Lower leg skin (tissue), 4 donors: ENCODE data around the gene HS3ST6. TPM values are rescaled to one million over a fixed set of nuclear protein-coding genes. Genes with fewer than 3 reads are reported as not detected.
"Not testable (repeated sequence)": the region's sequence is repeated elsewhere in the genome, so short reads cannot be mapped to it uniquely, and the experiment has no call there.

Experiments
- DNase-seq, 2 donors: peaks; one replicate each; pipeline ENCODE4 v3.0.0-alpha.2; 2019; ENCODE audit warnings: low spot score in 2 of 2
- H3K4me3 ChIP-seq: fragments of 200-600 bp; sonication (generic); 2 replicates; pipeline ENCODE4 v1.5.1; 2017; ENCODE audit warnings: mild to moderate bottlenecking, low read depth; ENCODE audit not compliant: poor library complexity, severe bottlenecking
- POLR2A ChIP-seq, 2 donors: fragments of 450-650 bp; IDR thresholded peaks; one replicate each; pipeline ENCODE4 v1.6.1; 2016 to 2017; ENCODE audit warnings: antibody characterized with exemption in 2 of 2, mild to moderate bottlenecking in 1 of 2, moderate library complexity in 1 of 2
- WGBS, 2 donors: methylation state at CpG; one replicate each; pipeline ENCODE4 v1.1.5; 2018; 5-methylcytosine and 5-hydroxymethylcytosine counted together
- intact Hi-C: fragments of 100-400 bp; cut with DNase I; formaldehyde crosslinking; loops from one replicate; pipeline ENCODE4 v1.15.0; 2023; ENCODE audit warnings: low total_unique reads
- total RNA-seq, 4 donors: library from RNA; depleted of rRNA; stranded (reverse); fragments of >200 nt; gene quantifications; one replicate each; pipeline ENCODE4 v1.1.0, GENCODE V29; 2016
- TF ChIP-seq, protein P1 (sequence below), 3 donors: fragments of 450-650 bp; IDR thresholded peaks; one replicate each; pipeline ENCODE4 v1.5.1; 2016; ENCODE audit warnings: antibody characterized with exemption in 3 of 3, mild to moderate bottlenecking in 3 of 3, moderate library complexity in 2 of 3

HS3ST6 gene
- total RNA-seq, 4 donors from 2014 or later: 103 to 153 (median 120) TPM

DNA sequence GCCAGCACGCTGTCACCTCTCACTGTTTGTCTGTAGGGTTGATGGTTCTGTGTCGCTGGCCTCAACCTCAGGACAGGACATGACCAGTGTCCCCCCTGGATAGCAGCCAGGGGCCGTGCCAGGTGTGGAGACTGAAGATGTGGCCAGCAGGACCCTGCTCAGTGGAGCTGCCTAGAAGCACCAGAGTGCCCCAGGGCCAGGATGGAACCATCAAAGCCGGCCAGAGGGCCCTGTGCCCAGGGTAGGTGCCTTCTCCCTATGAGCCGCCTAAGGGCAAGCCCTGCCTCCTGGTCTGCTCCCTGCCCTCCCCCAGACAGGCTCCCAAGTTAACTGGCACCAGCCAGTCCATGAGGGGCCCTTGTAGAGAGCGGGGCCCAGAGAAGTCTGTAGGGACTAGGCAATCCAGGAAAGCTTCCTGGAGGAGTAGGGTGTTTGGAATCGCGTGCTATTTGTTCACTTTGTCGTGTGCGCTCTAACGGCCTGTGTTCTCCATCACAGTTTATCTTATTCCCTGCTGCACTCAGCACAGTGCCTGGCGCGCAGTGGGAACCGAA is 40.6 kb upstream of the HS3ST6 start:
- no peak overlapping the region for H3K4me3 ChIP-seq
- intact Hi-C loops: no loop called here
- 32 to 34% methylated on average over 12 to 14 of the region's 14 CpGs for WGBS, 2 donors
- no peak for DNase-seq
- no peak for TF ChIP-seq POLR2A (IDR thresholded peaks at IDR 0.05)
- TF ChIP-seq, protein P1, sequence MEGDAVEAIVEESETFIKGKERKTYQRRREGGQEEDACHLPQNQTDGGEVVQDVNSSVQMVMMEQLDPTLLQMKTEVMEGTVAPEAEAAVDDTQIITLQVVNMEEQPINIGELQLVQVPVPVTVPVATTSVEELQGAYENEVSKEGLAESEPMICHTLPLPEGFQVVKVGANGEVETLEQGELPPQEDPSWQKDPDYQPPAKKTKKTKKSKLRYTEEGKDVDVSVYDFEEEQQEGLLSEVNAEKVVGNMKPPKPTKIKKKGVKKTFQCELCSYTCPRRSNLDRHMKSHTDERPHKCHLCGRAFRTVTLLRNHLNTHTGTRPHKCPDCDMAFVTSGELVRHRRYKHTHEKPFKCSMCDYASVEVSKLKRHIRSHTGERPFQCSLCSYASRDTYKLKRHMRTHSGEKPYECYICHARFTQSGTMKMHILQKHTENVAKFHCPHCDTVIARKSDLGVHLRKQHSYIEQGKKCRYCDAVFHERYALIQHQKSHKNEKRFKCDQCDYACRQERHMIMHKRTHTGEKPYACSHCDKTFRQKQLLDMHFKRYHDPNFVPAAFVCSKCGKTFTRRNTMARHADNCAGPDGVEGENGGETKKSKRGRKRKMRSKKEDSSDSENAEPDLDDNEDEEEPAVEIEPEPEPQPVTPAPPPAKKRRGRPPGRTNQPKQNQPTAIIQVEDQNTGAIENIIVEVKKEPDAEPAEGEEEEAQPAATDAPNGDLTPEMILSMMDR (IDR thresholded peaks at IDR 0.05): no peak

GRCh38 chr16:1958143-1958491 is 39.9 kb upstream of the HS3ST6 start:
- intact Hi-C loops, DNase-seq, H3K4me3 ChIP-seq: not testable (repeated sequence)
- 81 to 93% methylated on average over 16 to 28 of the region's 30 CpGs for WGBS, 2 donors

GRCh38 chr16:1957434-1958142 is 39.4 kb upstream of the HS3ST6 start:
- intact Hi-C loops, H3K4me3 ChIP-seq, DNase-seq: not testable (repeated sequence)
- WGBS, 2 donors: 85 to 88% methylated on average over 18 to 20 of the region's 22 CpGs

- intact Hi-C loops: no loop called here
- 90 to 93% methylated on average over 22 of the region's 22 CpGs for WGBS, 2 donors
- TF ChIP-seq, protein P1 (IDR thresholded peaks at IDR 0.05): no peak
- no peak for TF ChIP-seq POLR2A (IDR thresholded peaks at IDR 0.05)
- DNase-seq: no peak
- H3K4me3 ChIP-seq: no peak overlapping the region
Observed at GRCh38 chr16:1953734-1954133, 35.5 kb upstream of the HS3ST6 start.

- intact Hi-C loops: loop anchor here (2.0 kb wide), 1 partner anchor 40 kb away; no protein-coding TSS in a partner anchor
- no peak for DNase-seq
- 65 to 79% methylated on average over 15 to 19 of the region's 19 CpGs for WGBS, 2 donors
- no peak overlapping the region for H3K4me3 ChIP-seq
- no peak for TF ChIP-seq POLR2A (IDR thresholded peaks at IDR 0.05)
- TF ChIP-seq, protein P1 (IDR thresholded peaks at IDR 0.05): no peak
Observed at GRCh38 chr16:1950559-1950958, 32.3 kb upstream of the HS3ST6 start.

- intact Hi-C loops: loop anchor here (2.0 kb wide), 1 partner anchor 39 kb away; no protein-coding TSS in a partner anchor
- WGBS, 2 donors: 34 to 35% methylated on average over 7 of the region's 7 CpGs
- TF ChIP-seq, protein P1 (IDR thresholded peaks at IDR 0.05): no peak
- no peak for TF ChIP-seq POLR2A (IDR thresholded peaks at IDR 0.05)
- no peak for DNase-seq
- no peak overlapping the region for H3K4me3 ChIP-seq
Observed at GRCh38 chr16:1950047-1950446, 31.8 kb upstream of the HS3ST6 start.

- H3K4me3 ChIP-seq: no peak overlapping the region
- WGBS, 2 donors: 75 to 81% methylated on average over 8 to 11 of the region's 11 CpGs
- intact Hi-C loops: no loop called here
- no peak for DNase-seq
- TF ChIP-seq, protein P1 (IDR thresholded peaks at IDR 0.05): no peak
- TF ChIP-seq POLR2A (IDR thresholded peaks at IDR 0.05): no peak
Observed at GRCh38 chr16:1949507-1949906, 31.3 kb upstream of the HS3ST6 start.
